HFFc6 (cell line): Measurements from ENCODE around the gene MAPK14. TPM values are rescaled to one million over a fixed set of nuclear protein-coding genes. Genes with fewer than 3 reads are reported as not detected.

Experiments
- DNase-seq: peaks from one replicate; pipeline ENCODE4 v3.0.0-alpha.2; 2018
- H3K27ac Mint-ChIP-seq: 2 replicates; pipeline ENCODE4 v1.8.0; 2020; ENCODE audit warnings: mild to moderate bottlenecking, mixed read lengths
- H3K27me3 Mint-ChIP-seq: 2 replicates; pipeline ENCODE4 v1.8.0; 2021; ENCODE audit warnings: mild to moderate bottlenecking, moderate library complexity, mixed read lengths; ENCODE audit not compliant: insufficient read depth
- H3K36me3 Mint-ChIP-seq: 2 replicates; pipeline ENCODE4 v1.8.0; 2021; ENCODE audit warnings: low read depth, mixed read lengths
- H3K4me1 Mint-ChIP-seq: 2 replicates; pipeline ENCODE4 v1.8.0; 2020; ENCODE audit warnings: low read depth, mixed read lengths
- H3K4me3 Mint-ChIP-seq: 2 replicates; pipeline ENCODE4 v1.8.0; 2020; ENCODE audit warnings: mild to moderate bottlenecking, moderate library complexity, mixed read lengths
- H3K9me3 Mint-ChIP-seq: 2 replicates; pipeline ENCODE4 v1.8.0; 2020; ENCODE audit warnings: mild to moderate bottlenecking, mixed read lengths
- CTCF ChIP-seq: fragments of 200-600 bp; sonication (generic); IDR thresholded peaks from 2 replicates; pipeline ENCODE4 v1.5.0; 2021; ENCODE audit warnings: antibody characterized with exemption, mild to moderate bottlenecking
- total RNA-seq, 6 experiments: library from RNA; stranded (reverse); fragmentation: NEBNext Ultra II Directional; extraction: Animal tissue kit (Norgen Biotek cat#: 25700); gene quantifications; 2 replicates in 1 of 6; 3 replicates in 5 of 6; pipeline ENCODE4 v1.2.3, GENCODE V29; 2021

MAPK14 gene
- total RNA-seq, 6 experiments from 2014 or later: 34.1 to 40.4 (median 37.1) TPM

DNA sequence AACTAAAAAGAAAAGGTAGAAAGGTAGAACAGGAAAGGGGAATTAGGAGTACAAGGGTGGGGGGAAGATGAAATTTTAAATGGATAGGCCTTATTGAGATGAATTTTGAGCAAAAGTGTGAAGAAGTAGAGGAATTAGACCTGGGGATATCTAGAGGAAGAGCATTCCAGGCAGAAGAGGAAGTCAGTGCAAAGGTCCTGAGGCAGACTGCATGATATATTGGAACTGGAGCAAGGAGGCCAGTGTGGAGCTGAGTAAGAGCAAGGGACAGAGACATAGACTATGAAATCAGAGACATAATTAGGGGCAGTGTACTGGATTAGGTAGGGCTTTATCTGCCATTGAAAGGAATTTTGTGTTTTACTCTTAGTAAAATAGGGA lies 40.4 kb downstream of the MAPK14 start:
- TF ChIP-seq CTCF: no peak
- no peak for DNase-seq
- H3K4me1 Mint-ChIP-seq: peaks cover 49% of the 10 kb centered on the region
- H3K9me3 Mint-ChIP-seq: no peaks in the 10 kb centered on the region
- no peaks in the 10 kb centered on the region; the same call in 1 of the 2 replicates for H3K27me3 Mint-ChIP-seq
- H3K27ac Mint-ChIP-seq: peak overlapping the region; percentile 53
- H3K4me3 Mint-ChIP-seq: no peak overlapping the region
- no peaks in the 10 kb centered on the region; the same call in 1 of the 2 replicates for H3K36me3 Mint-ChIP-seq

- Mint-ChIP-seq H3K4me1 (peaks cover 49% of the 10 kb centered on the region), H3K4me3 (no peak overlapping the region), H3K27ac (no peak overlapping the region), H3K9me3 (no peaks in the 10 kb centered on the region), H3K36me3 (no peaks in the 10 kb centered on the region; the same call in 1 of the 2 replicates), H3K27me3 (no peaks in the 10 kb centered on the region; the same call in 1 of the 2 replicates)
- TF ChIP-seq CTCF: no peak
- no peak for DNase-seq
Measured at GRCh38 chr6:36068586-36068985, 41.0 kb downstream of the MAPK14 start.

DNA sequence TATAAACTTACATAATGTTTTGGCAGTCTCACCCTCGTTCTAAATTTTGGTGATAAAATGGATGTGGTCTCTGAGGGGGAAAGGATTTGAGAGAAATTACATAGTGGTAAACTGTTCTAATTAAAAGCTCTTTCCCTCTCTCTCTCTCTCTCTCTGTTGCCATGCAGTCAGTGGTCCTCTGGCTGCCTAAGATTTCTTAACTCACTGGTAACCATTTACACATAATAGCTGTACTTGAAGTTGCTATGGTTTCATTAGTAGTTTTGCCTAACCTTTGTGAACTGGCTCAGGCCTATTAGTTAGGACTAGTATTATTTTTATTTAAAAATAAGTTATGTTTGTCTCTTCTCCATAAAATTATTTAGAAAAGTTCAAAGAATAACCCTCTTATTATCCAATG lies 42.0 kb downstream of the MAPK14 start:
- TF ChIP-seq CTCF: no peak
- Mint-ChIP-seq H3K4me3 (no peak overlapping the region), H3K9me3 (no peaks in the 10 kb centered on the region), H3K27ac (no peak overlapping the region), H3K36me3 (no peaks in the 10 kb centered on the region), H3K27me3 (no peaks in the 10 kb centered on the region; the same call in 1 of the 2 replicates), H3K4me1 (peaks cover 43% of the 10 kb centered on the region)
- no peak for DNase-seq

DNA sequence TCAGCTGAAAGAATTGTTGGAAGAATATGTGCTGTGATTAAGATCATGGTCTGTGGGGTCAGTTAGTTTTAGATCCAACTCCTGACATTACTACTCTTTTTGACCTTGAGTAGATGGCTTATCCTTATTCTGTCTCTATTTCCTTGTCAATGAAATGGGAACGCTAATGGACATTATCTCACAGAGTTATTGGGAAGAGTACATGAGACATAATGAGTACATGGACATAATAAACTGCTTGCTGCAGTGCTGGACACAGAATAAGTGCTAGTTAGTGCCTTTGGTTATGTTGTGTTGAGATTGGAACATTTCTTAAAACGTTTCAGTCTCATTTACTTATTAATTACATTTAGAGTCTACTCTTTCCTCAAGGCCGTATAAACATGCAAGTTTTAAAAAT lies 42.6 kb downstream of the MAPK14 start:
- Mint-ChIP-seq H3K27ac (no peak overlapping the region), H3K27me3 (no peaks in the 10 kb centered on the region; the same call in 1 of the 2 replicates), H3K4me1 (peaks cover 36% of the 10 kb centered on the region), H3K9me3 (no peaks in the 10 kb centered on the region), H3K4me3 (no peak overlapping the region), H3K36me3 (0 out of 2 replicates have a peak, but pooled peaks cover under 1% of the 10 kb centered on the region)
- no peak for TF ChIP-seq CTCF
- DNase-seq: no peak

DNA sequence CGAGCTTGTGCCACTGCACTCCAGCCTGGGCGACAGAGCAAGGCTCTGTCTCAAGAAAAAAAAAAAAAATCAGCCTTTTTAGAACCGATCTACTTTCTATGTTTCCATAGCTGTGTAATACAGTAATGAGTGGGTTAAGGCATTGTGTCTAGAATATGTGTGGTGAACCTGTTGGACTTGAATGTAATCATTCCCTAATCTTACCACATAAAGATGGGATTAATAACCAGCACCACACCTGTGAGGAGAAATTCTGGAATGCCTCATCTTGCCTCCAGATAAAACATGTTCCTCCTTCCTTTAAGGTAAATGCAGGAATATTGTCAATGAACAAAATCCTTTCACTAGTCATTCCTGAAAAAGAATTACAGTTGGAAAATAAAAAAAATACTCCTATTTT lies 43.7 kb downstream of the MAPK14 start:
- Mint-ChIP-seq H3K4me3 (no peak overlapping the region), H3K36me3 (peaks cover 11% of the 10 kb centered on the region; the same call in 1 of the 2 replicates), H3K9me3 (no peaks in the 10 kb centered on the region), H3K27ac (no peak overlapping the region), H3K27me3 (no peaks in the 10 kb centered on the region; the same call in 1 of the 2 replicates), H3K4me1 (peaks cover 26% of the 10 kb centered on the region)
- TF ChIP-seq CTCF: no peak
- DNase-seq: no peak

- H3K4me1 Mint-ChIP-seq: peaks cover 21% of the 10 kb centered on the region
- H3K27me3 Mint-ChIP-seq: no peaks in the 10 kb centered on the region; the same call in 1 of the 2 replicates
- DNase-seq: no peak
- TF ChIP-seq CTCF: no peak
- no peaks in the 10 kb centered on the region for H3K9me3 Mint-ChIP-seq
- H3K36me3 Mint-ChIP-seq: peaks cover 12% of the 10 kb centered on the region; the same call in 1 of the 2 replicates
- H3K4me3 Mint-ChIP-seq: no peak overlapping the region
- no peak overlapping the region for H3K27ac Mint-ChIP-seq
Measured at GRCh38 chr6:36071714-36072113, 44.1 kb downstream of the MAPK14 start.
